A549 (cell line): ENCODE results near the gene CUL4A. TPM values are rescaled to one million over a fixed set of nuclear protein-coding genes. Genes with fewer than 3 reads are reported as not detected.

Experiments
- ATAC-seq, 2 experiments: fragments of 200-7000 bp in 1 of 2; fragments of >200 bp in 1 of 2; cut with Nextera tagmentation in 1 of 2; cut with Tn5 transposase in 1 of 2; 3 replicates each; pipeline versions ENCODE4 v1.8.0 to v1.9.1; 2018 to 2020; ENCODE audit warnings: mild to moderate bottlenecking in 1 of 2, moderate library complexity in 1 of 2
- CTCF ChIA-PET: fragments of 300-600 bp; sonication (Branson Sonifier 250); formaldehyde crosslinking; extraction: SDS; loops from one replicate; lab custom pipeline; 2021; ENCODE audit warnings: antibody characterized with exemption, inconsistent platforms; lab: Yijun Ruan, JAX
- POLR2A ChIA-PET: fragments of 350-600 bp; formaldehyde crosslinking; extraction: SDS; loops from one replicate; lab custom pipeline; 2021; ENCODE audit warnings: antibody characterized with exemption, inconsistent platforms; lab: Yijun Ruan, JAX
- DNase-seq, 2 experiments: peaks; one replicate each; pipeline versions ENCODE4 v3.0.0 to v3.0.0-alpha.2; 2011 to 2016; ENCODE audit warnings: low read depth in 1 of 2, low spot score in 1 of 2
- FAIRE-seq: peaks from 2 replicates; lab custom pipeline; 2011; peaks lifted over from hg19 to GRCh38; lab: Jason Lieb, UNC
- H3K27ac ChIP-seq, 2 experiments: fragments of >200 bp; sonication (Bioruptor Twin); formaldehyde crosslinking; 3 replicates each; pipeline ENCODE4 v1.5.1; 2016 to 2017
- H3K4me1 ChIP-seq: fragments of >200 bp; sonication (Bioruptor Twin); formaldehyde crosslinking; 3 replicates; pipeline ENCODE4 v1.6.1; 2016
- H3K4me2 ChIP-seq: fragments of >200 bp; sonication (Bioruptor Twin); formaldehyde crosslinking; 3 replicates; pipeline ENCODE4 v1.6.1; 2016
- H3K4me3 ChIP-seq: fragments of >200 bp; sonication (Bioruptor Twin); formaldehyde crosslinking; 3 replicates; pipeline ENCODE4 v1.5.1; 2016
- H3K9me3 ChIP-seq: fragments of >200 bp; sonication (Bioruptor Twin); formaldehyde crosslinking; 3 replicates; pipeline ENCODE4 v1.6.1; 2016
- BHLHE40 ChIP-seq: IDR thresholded peaks from 2 replicates; pipeline ENCODE4 v1.6.1; 2012; ENCODE audit warnings: low read depth, low read length, inconsistent platforms
- CEBPB ChIP-seq, 2 experiments: fragments of >200 bp in 1 of 2; sonication (Bioruptor Twin) in 1 of 2; formaldehyde crosslinking in 1 of 2; IDR thresholded peaks; 2 replicates each; pipeline ENCODE4 v1.6.1; 2012 to 2016
- CHD4 ChIP-seq: fragments of 200-600 bp; sonication (generic); IDR thresholded peaks from 2 replicates; pipeline ENCODE4 v1.6.1; 2016; ENCODE audit warnings: antibody characterized with exemption, mild to moderate bottlenecking, borderline replicate concordance
- EHMT2 ChIP-seq: fragments of 200-600 bp; sonication (generic); IDR thresholded peaks from 2 replicates; pipeline ENCODE4 v1.6.1; 2016; ENCODE audit warnings: antibody characterized with exemption, low read depth, mild to moderate bottlenecking, moderate library complexity
- HEYL ChIP-seq: fragments of 250-450 bp; sonication (Bioruptor Pico); IDR thresholded peaks from 2 replicates; pipeline ENCODE4 v1.8.0; 2021; ENCODE audit warnings: mild to moderate bottlenecking, moderate library complexity
- HMGXB4 ChIP-seq: fragments of 250-450 bp; sonication (Bioruptor Pico); IDR thresholded peaks from 2 replicates; pipeline ENCODE4 v1.5.0; 2021; ENCODE audit warnings: mild to moderate bottlenecking, moderate library complexity, borderline replicate concordance
- JUNB ChIP-seq: fragments of >200 bp; sonication (Bioruptor Twin); formaldehyde crosslinking; IDR thresholded peaks from 2 replicates; pipeline ENCODE4 v1.6.1; 2016
- KDM1A ChIP-seq: fragments of 200-600 bp; sonication (generic); IDR thresholded peaks from 2 replicates; pipeline ENCODE4 v1.6.1; 2016; ENCODE audit warnings: low read depth, mild to moderate bottlenecking
- KDM5A ChIP-seq: fragments of 200-600 bp; sonication (generic); IDR thresholded peaks from 2 replicates; pipeline ENCODE4 v1.6.1; 2016; ENCODE audit warnings: antibody characterized with exemption, mild to moderate bottlenecking
- MAFK ChIP-seq: fragments of 450-650 bp; IDR thresholded peaks from 2 replicates; pipeline ENCODE4 v1.6.1; 2014; ENCODE audit not compliant: partially characterized antibody
- NFE2L2 ChIP-seq: fragments of 150-350 bp; conservative IDR thresholded peaks from 2 replicates; pipeline ENCODE4 v1.6.1; 2014; ENCODE audit warnings: low read length
- NPAS2 ChIP-seq: fragments of 250-450 bp; sonication (Bioruptor Pico); IDR thresholded peaks from 2 replicates; pipeline ENCODE4 v1.8.0; 2022; ENCODE audit warnings: mild to moderate bottlenecking, moderate library complexity, borderline replicate concordance
- POLR2AphosphoS2 ChIP-seq: conservative IDR thresholded peaks from 2 replicates; pipeline ENCODE4 v1.6.1; 2012; ENCODE audit warnings: low read length, improper control_type of control experiment, inconsistent platforms
- RCOR1 ChIP-seq: fragments of 150-350 bp; IDR thresholded peaks from 2 replicates; pipeline ENCODE4 v1.6.1; 2014; ENCODE audit warnings: antibody characterized with exemption, low read length, low read depth
- TFCP2L1 ChIP-seq: fragments of 250-450 bp; sonication (Bioruptor Pico); IDR thresholded peaks from 2 replicates; pipeline ENCODE4 v1.5.0; 2021; ENCODE audit warnings: mild to moderate bottlenecking
- TP53 ChIP-seq: fragments of 250-450 bp; sonication (Bioruptor Pico); IDR thresholded peaks from 2 replicates; pipeline ENCODE4 v1.5.0; 2021; ENCODE audit warnings: mild to moderate bottlenecking, moderate library complexity
- ZNF302 ChIP-seq: fragments of 250-450 bp; sonication (Bioruptor Pico); IDR thresholded peaks from 2 replicates; pipeline ENCODE4 v1.9.0; 2021; ENCODE audit warnings: inconsistent platforms, mild to moderate bottlenecking, moderate library complexity
- WGBS: methylation state at CpG from one replicate; pipeline ENCODE4 v1.1.6; 2017; ENCODE audit errors: missing lambda C conversion rate; 5-methylcytosine and 5-hydroxymethylcytosine counted together
- polyA plus RNA-seq, 4 experiments: library from polyadenylated mRNA; depleted of rRNA in 3 of 4; stranded (reverse); fragments of >200 nt; fragmentation: RNase III in 1 of 4; extraction: RNeasy Plus Mini Kit Qiagen cat#74134 plus additional on column Dnase treatment in 1 of 4; gene quantifications; 2 replicates in 3 of 4; 3 replicates in 1 of 4; pipeline ENCODE4 v1.2.3, GENCODE V29; 2011 to 2017
- TF ChIP-seq, protein P1 (sequence below): fragments of 250-450 bp; sonication (Bioruptor Pico); IDR thresholded peaks from 2 replicates; pipeline ENCODE4 v1.5.0; 2020; ENCODE audit warnings: low read depth, mild to moderate bottlenecking, moderate library complexity
- TF ChIP-seq, protein P2 (sequence below): fragments of 150-350 bp; IDR thresholded peaks from 2 replicates; pipeline ENCODE4 v1.6.1; 2014; ENCODE audit warnings: low read depth, mild to moderate bottlenecking, low read length
- TF ChIP-seq, protein P3 (sequence below): IDR thresholded peaks from 2 replicates; pipeline ENCODE4 v1.6.1; 2012; ENCODE audit warnings: low read depth, borderline replicate concordance
- TF ChIP-seq, protein P4 (sequence below): fragments of >200 bp; sonication (Bioruptor Twin); formaldehyde crosslinking; IDR thresholded peaks from 3 replicates; pipeline ENCODE4 v1.6.1; 2016
- TF ChIP-seq, protein P5 (sequence below): fragments of >200 bp; sonication (Bioruptor Twin); formaldehyde crosslinking; IDR thresholded peaks from 3 replicates; pipeline ENCODE4 v1.5.1; 2016

Gene CUL4A
- polyA plus RNA-seq, 2 of the 4 experiments (the other 2 are of a cell fraction): 49.6 to 55.4 TPM

DNA sequence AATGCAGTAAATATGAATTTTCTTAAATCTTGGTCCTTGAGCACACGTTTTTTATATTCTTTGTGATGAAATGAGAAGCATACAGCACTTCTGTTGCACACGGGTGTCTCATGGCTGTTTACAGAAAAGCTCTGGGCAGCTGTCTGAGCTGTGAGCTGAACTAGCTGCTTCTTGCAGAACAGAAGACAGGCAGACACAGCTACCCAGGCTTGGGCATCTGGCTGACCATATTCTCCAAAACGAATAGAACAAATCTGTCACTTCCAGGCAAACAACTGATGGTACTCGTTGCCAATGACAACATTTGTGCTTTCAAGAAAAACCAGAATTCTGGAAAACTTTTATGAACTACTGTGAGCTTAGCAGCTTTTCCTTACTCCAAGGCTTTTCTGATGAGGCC, 17.1 kb upstream of the CUL4A start:
- Histone ChIP-seq H3K4me2 (no peak overlapping the region), H3K4me3 (no peak overlapping the region), H3K9me3 (no peaks in the 10 kb centered on the region), H3K27ac (no peak overlapping the region), H3K4me1 (peaks cover 23% of the 10 kb centered on the region; the same call in 2 of the 3 replicates)
- 73% methylated on average over 4 of the region's 4 CpGs for WGBS
- no peak for FAIRE-seq
- ATAC-seq: no peak
- no peak for DNase-seq
- no peak for TF ChIP-seq BHLHE40
- TF ChIP-seq POLR2AphosphoS2: no peak
- TF ChIP-seq, protein P1, sequence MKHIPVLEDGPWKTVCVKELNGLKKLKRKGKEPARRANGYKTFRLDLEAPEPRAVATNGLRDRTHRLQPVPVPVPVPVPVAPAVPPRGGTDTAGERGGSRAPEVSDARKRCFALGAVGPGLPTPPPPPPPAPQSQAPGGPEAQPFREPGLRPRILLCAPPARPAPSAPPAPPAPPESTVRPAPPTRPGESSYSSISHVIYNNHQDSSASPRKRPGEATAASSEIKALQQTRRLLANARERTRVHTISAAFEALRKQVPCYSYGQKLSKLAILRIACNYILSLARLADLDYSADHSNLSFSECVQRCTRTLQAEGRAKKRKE (CRISPR knock-in tag): no peak
- TF ChIP-seq JUNB: no peak
- TF ChIP-seq MAFK: no peak
- no peak for TF ChIP-seq NPAS2 (CRISPR knock-in tag)
- no peak for TF ChIP-seq RCOR1
- no peak for TF ChIP-seq NFE2L2
- TF ChIP-seq, protein P2, sequence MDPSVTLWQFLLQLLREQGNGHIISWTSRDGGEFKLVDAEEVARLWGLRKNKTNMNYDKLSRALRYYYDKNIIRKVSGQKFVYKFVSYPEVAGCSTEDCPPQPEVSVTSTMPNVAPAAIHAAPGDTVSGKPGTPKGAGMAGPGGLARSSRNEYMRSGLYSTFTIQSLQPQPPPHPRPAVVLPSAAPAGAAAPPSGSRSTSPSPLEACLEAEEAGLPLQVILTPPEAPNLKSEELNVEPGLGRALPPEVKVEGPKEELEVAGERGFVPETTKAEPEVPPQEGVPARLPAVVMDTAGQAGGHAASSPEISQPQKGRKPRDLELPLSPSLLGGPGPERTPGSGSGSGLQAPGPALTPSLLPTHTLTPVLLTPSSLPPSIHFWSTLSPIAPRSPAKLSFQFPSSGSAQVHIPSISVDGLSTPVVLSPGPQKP: no peak
- TF ChIP-seq KDM5A: no peak
- TF ChIP-seq CEBPB (IDR thresholded peaks at IDR 0.05): no peak
- no peak for TF ChIP-seq HEYL (CRISPR knock-in tag)
- TF ChIP-seq TP53 (CRISPR knock-in tag): no peak
- ChIA-PET POLR2A (interaction anchor here (1.1 kb wide), 1 partner anchor 17 kb away, joined by 3 read pairs; the partner anchor contains the start of gene CUL4A), CTCF (no interaction called here)

- FAIRE-seq: no peak
- CTCF ChIA-PET: no interaction called here
These were observed 16.5 kb upstream of the CUL4A start for GRCh38 chr13:113192902-113193301.

GRCh38 chr13:113195360-113195759, 14.1 kb upstream of the CUL4A start:
- H3K4me2 ChIP-seq: no peak overlapping the region
- H3K27ac ChIP-seq: no peak overlapping the region
- DNase-seq (no peak), ATAC-seq (no peak), FAIRE-seq (no peak)
- ChIA-PET POLR2A (no interaction called here), CTCF (no interaction called here)
- peaks cover 14% of the 10 kb centered on the region; the same call in 2 of the 3 replicates for H3K4me1 ChIP-seq
- H3K4me3 ChIP-seq: no peak overlapping the region
- H3K9me3 ChIP-seq: no peaks in the 10 kb centered on the region
- 90% methylated on average over 6 of the region's 6 CpGs for WGBS
- TF ChIP-seq, protein P3, sequence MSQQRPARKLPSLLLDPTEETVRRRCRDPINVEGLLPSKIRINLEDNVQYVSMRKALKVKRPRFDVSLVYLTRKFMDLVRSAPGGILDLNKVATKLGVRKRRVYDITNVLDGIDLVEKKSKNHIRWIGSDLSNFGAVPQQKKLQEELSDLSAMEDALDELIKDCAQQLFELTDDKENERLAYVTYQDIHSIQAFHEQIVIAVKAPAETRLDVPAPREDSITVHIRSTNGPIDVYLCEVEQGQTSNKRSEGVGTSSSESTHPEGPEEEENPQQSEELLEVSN: no peak
- TF ChIP-seq, protein P4, sequence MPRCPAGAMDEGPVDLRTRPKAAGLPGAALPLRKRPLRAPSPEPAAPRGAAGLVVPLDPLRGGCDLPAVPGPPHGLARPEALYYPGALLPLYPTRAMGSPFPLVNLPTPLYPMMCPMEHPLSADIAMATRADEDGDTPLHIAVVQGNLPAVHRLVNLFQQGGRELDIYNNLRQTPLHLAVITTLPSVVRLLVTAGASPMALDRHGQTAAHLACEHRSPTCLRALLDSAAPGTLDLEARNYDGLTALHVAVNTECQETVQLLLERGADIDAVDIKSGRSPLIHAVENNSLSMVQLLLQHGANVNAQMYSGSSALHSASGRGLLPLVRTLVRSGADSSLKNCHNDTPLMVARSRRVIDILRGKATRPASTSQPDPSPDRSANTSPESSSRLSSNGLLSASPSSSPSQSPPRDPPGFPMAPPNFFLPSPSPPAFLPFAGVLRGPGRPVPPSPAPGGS: no peak
- TF ChIP-seq, protein P5, sequence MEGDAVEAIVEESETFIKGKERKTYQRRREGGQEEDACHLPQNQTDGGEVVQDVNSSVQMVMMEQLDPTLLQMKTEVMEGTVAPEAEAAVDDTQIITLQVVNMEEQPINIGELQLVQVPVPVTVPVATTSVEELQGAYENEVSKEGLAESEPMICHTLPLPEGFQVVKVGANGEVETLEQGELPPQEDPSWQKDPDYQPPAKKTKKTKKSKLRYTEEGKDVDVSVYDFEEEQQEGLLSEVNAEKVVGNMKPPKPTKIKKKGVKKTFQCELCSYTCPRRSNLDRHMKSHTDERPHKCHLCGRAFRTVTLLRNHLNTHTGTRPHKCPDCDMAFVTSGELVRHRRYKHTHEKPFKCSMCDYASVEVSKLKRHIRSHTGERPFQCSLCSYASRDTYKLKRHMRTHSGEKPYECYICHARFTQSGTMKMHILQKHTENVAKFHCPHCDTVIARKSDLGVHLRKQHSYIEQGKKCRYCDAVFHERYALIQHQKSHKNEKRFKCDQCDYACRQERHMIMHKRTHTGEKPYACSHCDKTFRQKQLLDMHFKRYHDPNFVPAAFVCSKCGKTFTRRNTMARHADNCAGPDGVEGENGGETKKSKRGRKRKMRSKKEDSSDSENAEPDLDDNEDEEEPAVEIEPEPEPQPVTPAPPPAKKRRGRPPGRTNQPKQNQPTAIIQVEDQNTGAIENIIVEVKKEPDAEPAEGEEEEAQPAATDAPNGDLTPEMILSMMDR: no peak
- TF ChIP-seq KDM1A: no peak
- TF ChIP-seq TFCP2L1 (CRISPR knock-in tag): no peak
- TF ChIP-seq EHMT2: no peak
- no peak for TF ChIP-seq ZNF302 (CRISPR knock-in tag)

More at GRCh38 chr13:113192902-113193301, 16.5 kb upstream of the CUL4A start:
- no peak for DNase-seq
- 88% methylated on average over 2 of the region's 2 CpGs for WGBS
- TF ChIP-seq HMGXB4 (no peak), CHD4 (no peak), CEBPB (IDR thresholded peaks at IDR 0.05) (peak; percentile 55 to 62; a peak in 3 of 4 replicates)
- Histone ChIP-seq H3K27ac (no peak overlapping the region), H3K4me1 (peaks cover 19% of the 10 kb centered on the region; the same call in 2 of the 3 replicates), H3K4me3 (no peak overlapping the region), H3K9me3 (no peaks in the 10 kb centered on the region), H3K4me2 (0 out of 3 replicates have a peak overlapping the region, but pooled peaks have one; percentile 3)
- 0 out of 6 replicates have a peak, but pooled peaks of 1 of the 2 experiments have one; percentile 39 for ATAC-seq
- POLR2A ChIA-PET: interaction anchor here (1.1 kb wide), 1 partner anchor 16 kb away, joined by 3 read pairs; the partner anchor contains the start of gene CUL4A
